ENCODE measurements around the gene ZCCHC17. TPM values are rescaled to one million over a fixed set of nuclear protein-coding genes. Genes with fewer than 3 reads are reported as not detected.

The ZCCHC17 gene
- total RNA-seq, 1 experiment from 2014 or later, result 42.0 TPM

- no peak for TF ChIP-seq FOXP4 (CRISPR knock-in tag; IDR thresholded peaks at IDR 0.05)
- TF ChIP-seq ATF1 (CRISPR knock-in tag; IDR thresholded peaks at IDR 0.05), result no peak
- no peak for TF ChIP-seq ATF3 (CRISPR knock-in tag; conservative IDR thresholded peaks at IDR 0.05)
- TF ChIP-seq E2F4 (CRISPR knock-in tag; IDR thresholded peaks at IDR 0.05; ENCODE audit: borderline replicate concordance, low read depth), result no peak
- no peak for TF ChIP-seq USF1 (CRISPR knock-in tag; IDR thresholded peaks at IDR 0.05)
- TF ChIP-seq ELF4 (CRISPR knock-in tag; IDR thresholded peaks at IDR 0.05; ENCODE audit: low read depth), result no peak
- no peak for TF ChIP-seq CDX4 (CRISPR knock-in tag; IDR thresholded peaks at IDR 0.05; ENCODE audit: borderline replicate concordance)
- TF ChIP-seq PREB (CRISPR knock-in tag; IDR thresholded peaks at IDR 0.05; ENCODE audit: borderline replicate concordance), result no peak
- no peak for TF ChIP-seq ETV6 (CRISPR knock-in tag; IDR thresholded peaks at IDR 0.05)
- no peak for TF ChIP-seq ATF2 (CRISPR knock-in tag; IDR thresholded peaks at IDR 0.05; ENCODE audit: borderline replicate concordance, low read depth)
Measured at GRCh38 chr1:31310198-31310597, 13.4 kb downstream of the ZCCHC17 start (continued).

- ChIA-PET POLR2A (no interaction called here), CTCF (interaction anchor here (1.2 kb wide), 1 partner anchor 132 kb away, joined by 4 read pairs; no protein-coding TSS in a partner anchor)
- no peaks in the 10 kb centered on the region for H3K4me1 Mint-ChIP-seq
Measured at GRCh38 chr1:31315902-31316301, 19.1 kb downstream of the ZCCHC17 start.

More at GRCh38 chr1:31315902-31316301, 19.1 kb downstream of the ZCCHC17 start:
- no peak for ATAC-seq
- H3K9me3 Mint-ChIP-seq, result no peaks in the 10 kb centered on the region
- no peak overlapping the region for H3K27ac Mint-ChIP-seq
- H3K27me3 Mint-ChIP-seq (ENCODE audit: low read depth), result no peaks in the 10 kb centered on the region
- TF ChIP-seq EMX1 (CRISPR knock-in tag; IDR thresholded peaks at IDR 0.05), result no peak
- no peak for TF ChIP-seq E2F5 (CRISPR knock-in tag; IDR thresholded peaks at IDR 0.05)
- TF ChIP-seq JUN (CRISPR knock-in tag; IDR thresholded peaks at IDR 0.05), result no peak
- TF ChIP-seq TP53 (CRISPR knock-in tag; IDR thresholded peaks at IDR 0.05), result no peak
- TF ChIP-seq ZNF396 (CRISPR knock-in tag; IDR thresholded peaks at IDR 0.05; ENCODE audit: borderline replicate concordance), result no peak
- no peak for TF ChIP-seq SP1 (CRISPR knock-in tag; conservative IDR thresholded peaks at IDR 0.05)
- TF ChIP-seq ELF4 (CRISPR knock-in tag; IDR thresholded peaks at IDR 0.05; ENCODE audit: low read depth), result no peak
- H3K36me3 Mint-ChIP-seq, result peaks cover 52% of the 10 kb centered on the region
- DNase-seq (ENCODE audit: low spot score), result no peak
- H3K4me3 Mint-ChIP-seq, result no peak overlapping the region

Measured in WTC11 (cell line).